AG09309 (cell line): ENCODE measurements around the gene NUP155.
"Not testable (repeated sequence)": the region's sequence is repeated elsewhere in the genome, so short reads cannot be mapped to it uniquely, and the experiment has no call there.

Experiments
- DNase-seq: peaks from one replicate; pipeline ENCODE4 v3.0.0-alpha.2; 2010; ENCODE audit warnings: low read depth
- H3K4me3 ChIP-seq: 2 replicates; pipeline ENCODE4 v1.5.1; 2011; ENCODE audit warnings: mild to moderate bottlenecking, low read depth, low read length, moderate library complexity; ENCODE audit not compliant: control insufficient read depth
- CTCF ChIP-seq: IDR thresholded peaks from 2 replicates; pipeline ENCODE4 v1.5.1; 2011; ENCODE audit warnings: mild to moderate bottlenecking, low read depth, low read length, inconsistent platforms; ENCODE audit not compliant: insufficient read depth, control insufficient read depth; ENCODE audit errors: missing control alignments

NUP155 gene

DNA sequence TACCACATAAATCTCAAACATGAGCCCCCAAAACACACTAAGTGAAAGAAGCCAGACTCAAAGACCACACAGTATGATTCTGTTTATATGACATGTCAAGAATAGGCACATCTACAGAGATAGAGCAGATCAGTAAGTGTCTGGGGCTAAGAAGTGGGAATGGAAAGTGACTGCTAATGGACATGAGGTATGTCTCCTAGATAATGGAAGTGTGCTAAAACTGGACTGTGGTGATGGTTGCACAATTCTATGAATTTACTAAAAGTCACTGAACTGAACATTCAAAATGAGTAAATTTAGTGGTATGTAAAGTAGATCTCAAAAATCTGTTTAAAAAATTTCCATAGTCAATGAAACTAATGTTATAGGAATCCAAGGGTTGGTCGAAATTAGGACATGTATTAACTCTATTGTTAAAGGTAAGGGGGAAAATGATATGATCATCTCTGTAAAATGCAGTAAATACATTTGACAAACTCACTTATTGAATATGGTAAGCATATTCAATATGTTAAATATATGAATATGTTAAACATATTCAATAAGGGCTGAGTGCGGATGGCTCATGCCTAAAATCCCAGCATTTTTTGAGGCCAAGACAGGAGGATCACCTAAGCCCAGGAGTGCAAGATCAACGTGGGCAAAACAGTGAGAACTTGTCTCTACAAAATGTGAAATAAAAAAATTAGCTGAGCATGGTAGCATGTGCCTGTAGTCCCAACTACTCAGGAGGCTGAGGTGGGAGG lies 51.7 kb downstream of the NUP155 start:
- no peak overlapping the region for H3K4me3 ChIP-seq
- no peak for TF ChIP-seq CTCF
- DNase-seq = no peak

- DNase-seq = no peak
- no peak for TF ChIP-seq CTCF
- no peak overlapping the region for H3K4me3 ChIP-seq
Measured at GRCh38 chr5:37316027-37316426, 54.9 kb downstream of the NUP155 start.

DNA sequence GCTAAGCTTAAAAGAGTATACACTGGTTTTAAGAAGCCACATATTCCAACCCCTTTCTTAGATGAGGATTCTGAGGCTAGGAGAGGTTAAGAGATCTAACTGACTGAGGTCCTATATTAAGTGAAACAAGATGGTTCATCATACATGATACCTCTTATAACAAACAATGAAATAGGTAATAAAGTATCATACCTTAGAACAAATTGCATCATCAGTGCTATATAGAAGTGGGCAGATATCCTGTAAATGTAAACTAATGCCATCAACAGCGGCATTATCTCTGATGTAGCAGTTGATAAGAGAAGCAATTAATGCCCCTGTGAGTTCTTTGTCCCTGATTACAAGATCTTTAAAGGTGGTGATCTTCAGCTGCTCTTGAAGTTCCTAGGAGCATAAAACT lies 60.5 kb downstream of the NUP155 start:
- no peak for TF ChIP-seq CTCF
- no peak for DNase-seq
- no peak overlapping the region for H3K4me3 ChIP-seq

GRCh38 chr5:37308793-37309192 lies 62.1 kb downstream of the NUP155 start:
- H3K4me3 ChIP-seq = no peak overlapping the region
- DNase-seq = peak; percentile 10
- TF ChIP-seq CTCF = no peak

DNA sequence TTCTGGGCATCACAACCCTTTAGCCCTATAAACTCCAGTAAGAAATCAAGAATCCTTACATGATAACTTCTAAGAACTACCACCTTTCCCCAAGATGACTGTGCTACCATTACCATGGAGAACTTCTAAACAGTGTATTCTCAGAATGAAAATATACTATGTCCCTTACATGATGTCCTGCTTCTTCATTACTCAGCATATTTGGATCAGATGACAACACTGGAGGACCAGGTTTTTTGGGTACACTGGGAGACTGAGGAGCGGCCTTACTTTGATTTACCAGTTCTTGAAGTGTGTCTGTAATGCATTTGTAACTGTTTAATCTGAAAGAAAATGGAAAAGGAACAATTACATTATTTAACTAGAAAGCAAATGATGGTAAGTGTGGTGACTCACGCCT lies 66.0 kb downstream of the NUP155 start:
- DNase-seq = no peak
- no peak for TF ChIP-seq CTCF

GRCh38 chr5:37296313-37296712 lies 74.6 kb downstream of the NUP155 start:
- not testable (repeated sequence) for H3K4me3 ChIP-seq, DNase-seq

More for the DNA sequence above, 66.0 kb downstream of the NUP155 start:
- H3K4me3 ChIP-seq = no peak overlapping the region

- no peak for DNase-seq
- no peak overlapping the region for H3K4me3 ChIP-seq
- no peak for TF ChIP-seq CTCF
Measured at GRCh38 chr5:37283214-37283820, 87.6 kb downstream of the NUP155 start.
